ENCODE data around the gene BPI. TPM values are rescaled to one million over a fixed set of nuclear protein-coding genes. Genes with fewer than 3 reads are reported as not detected.

BPI gene
- total RNA-seq, 1 donor, result not detected

- no peak for DNase-seq (ENCODE audit: low read depth)
- H3K4me3 ChIP-seq (ENCODE audit: low read depth, low read length), result no peak overlapping the region
- TF ChIP-seq CTCF (IDR thresholded peaks at IDR 0.05; ENCODE audit: insufficient read depth, low read depth, low read length), result no peak
These were observed 12.4 kb downstream of the BPI start for GRCh38 chr20:38316341-38316740.

- no peak overlapping the region for H3K4me3 ChIP-seq (ENCODE audit: low read depth, low read length)
- TF ChIP-seq CTCF (IDR thresholded peaks at IDR 0.05; ENCODE audit: insufficient read depth, low read depth, low read length), result no peak
- DNase-seq (ENCODE audit: low read depth), result no peak
These were observed 13.5 kb downstream of the BPI start for GRCh38 chr20:38317422-38317821.

GRCh38 chr20:38320221-38320620, 16.3 kb downstream of the BPI start:
- DNase-seq (ENCODE audit: low read depth), result no peak
- no peak for TF ChIP-seq CTCF (IDR thresholded peaks at IDR 0.05; ENCODE audit: insufficient read depth, low read depth, low read length)
- H3K4me3 ChIP-seq (ENCODE audit: low read depth, low read length), result no peak overlapping the region

- peak; percentile 72 for DNase-seq (ENCODE audit: low read depth)
- H3K4me3 ChIP-seq (ENCODE audit: low read depth, low read length), result no peak overlapping the region
- peak; percentile 74 for TF ChIP-seq CTCF (IDR thresholded peaks at IDR 0.05; ENCODE audit: insufficient read depth, low read depth, low read length)
These were observed 18.1 kb downstream of the BPI start for GRCh38 chr20:38321959-38322598.

- DNase-seq (ENCODE audit: low read depth), result no peak
- no peak for TF ChIP-seq CTCF (IDR thresholded peaks at IDR 0.05; ENCODE audit: insufficient read depth, low read depth, low read length)
These were observed 20.2 kb downstream of the BPI start for GRCh38 chr20:38324159-38324558.

GRCh38 chr20:38325167-38325566, 21.2 kb downstream of the BPI start:
- DNase-seq (ENCODE audit: low read depth), result no peak
- no peak overlapping the region for H3K4me3 ChIP-seq (ENCODE audit: low read depth, low read length)
- no peak for TF ChIP-seq CTCF (IDR thresholded peaks at IDR 0.05; ENCODE audit: insufficient read depth, low read depth, low read length)

More at GRCh38 chr20:38324159-38324558, 20.2 kb downstream of the BPI start:
- H3K4me3 ChIP-seq (ENCODE audit: low read depth, low read length), result no peak overlapping the region

- TF ChIP-seq CTCF (IDR thresholded peaks at IDR 0.05; ENCODE audit: insufficient read depth, low read depth, low read length), result no peak
- DNase-seq (ENCODE audit: low read depth), result no peak
- H3K4me3 ChIP-seq (ENCODE audit: low read depth, low read length), result no peak overlapping the region
These were observed 21.9 kb downstream of the BPI start for GRCh38 chr20:38325905-38326304.
